Measurements from ENCODE around the gene PCDH1. TPM values are rescaled to one million over a fixed set of nuclear protein-coding genes. Genes with fewer than 3 reads are reported as not detected.

The PCDH1 gene
- total and polyA plus RNA-seq, 7 donors = 8.6 to 47.2 (median 13.2) TPM

DNA sequence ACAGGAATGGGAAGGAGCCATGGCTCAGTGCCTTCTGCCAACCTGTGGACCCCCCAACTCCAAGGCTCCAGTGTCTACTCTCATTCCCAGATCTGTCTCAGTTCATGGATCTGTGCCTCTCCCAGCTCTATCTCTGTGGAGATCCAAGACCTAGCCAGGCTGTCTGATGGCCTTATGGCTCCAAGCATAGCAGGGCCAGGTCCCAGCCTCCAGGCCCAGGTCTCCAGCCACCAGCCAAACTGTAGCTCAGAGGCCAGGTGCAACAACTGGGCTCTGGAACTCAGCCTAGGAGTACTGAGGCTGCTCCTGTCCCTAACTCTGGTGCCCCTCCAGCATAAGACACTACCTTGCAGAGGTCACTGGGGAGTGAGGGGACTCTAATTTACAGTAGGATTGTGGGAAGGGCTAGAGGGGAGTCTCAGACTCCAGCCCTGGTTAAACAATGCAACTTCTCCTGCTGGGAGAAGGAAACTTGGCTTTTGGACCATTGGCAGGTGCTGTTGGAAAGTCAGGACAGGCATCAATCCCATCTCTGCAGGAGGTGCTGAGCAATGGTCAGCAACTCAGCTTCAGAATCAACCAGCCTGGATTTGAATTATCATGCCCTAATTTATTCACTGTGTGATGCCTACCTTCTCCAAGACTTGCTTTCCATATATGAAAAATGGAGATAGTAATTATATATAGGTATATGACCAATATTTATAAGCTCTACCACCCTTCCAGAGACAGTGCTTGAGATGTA, 63.0 kb downstream of the PCDH1 start:
- peaks cover 6 to 52% (median 11%) of the 10 kb centered on the region in 3 donors for H3K27me3 ChIP-seq
- H3K27ac ChIP-seq = no peak overlapping the region
- TF ChIP-seq EP300 (IDR thresholded peaks at IDR 0.05) = no peak
- TF ChIP-seq, protein P1, sequence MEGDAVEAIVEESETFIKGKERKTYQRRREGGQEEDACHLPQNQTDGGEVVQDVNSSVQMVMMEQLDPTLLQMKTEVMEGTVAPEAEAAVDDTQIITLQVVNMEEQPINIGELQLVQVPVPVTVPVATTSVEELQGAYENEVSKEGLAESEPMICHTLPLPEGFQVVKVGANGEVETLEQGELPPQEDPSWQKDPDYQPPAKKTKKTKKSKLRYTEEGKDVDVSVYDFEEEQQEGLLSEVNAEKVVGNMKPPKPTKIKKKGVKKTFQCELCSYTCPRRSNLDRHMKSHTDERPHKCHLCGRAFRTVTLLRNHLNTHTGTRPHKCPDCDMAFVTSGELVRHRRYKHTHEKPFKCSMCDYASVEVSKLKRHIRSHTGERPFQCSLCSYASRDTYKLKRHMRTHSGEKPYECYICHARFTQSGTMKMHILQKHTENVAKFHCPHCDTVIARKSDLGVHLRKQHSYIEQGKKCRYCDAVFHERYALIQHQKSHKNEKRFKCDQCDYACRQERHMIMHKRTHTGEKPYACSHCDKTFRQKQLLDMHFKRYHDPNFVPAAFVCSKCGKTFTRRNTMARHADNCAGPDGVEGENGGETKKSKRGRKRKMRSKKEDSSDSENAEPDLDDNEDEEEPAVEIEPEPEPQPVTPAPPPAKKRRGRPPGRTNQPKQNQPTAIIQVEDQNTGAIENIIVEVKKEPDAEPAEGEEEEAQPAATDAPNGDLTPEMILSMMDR (IDR thresholded peaks at IDR 0.05) = no peak
- TF ChIP-seq POLR2AphosphoS5 (IDR thresholded peaks at IDR 0.05) = no peak
- no peak for TF ChIP-seq POLR2A (IDR thresholded peaks at IDR 0.05)
- no peak for DNase-seq
- no peaks in the 10 kb centered on the region for H3K9me3 ChIP-seq
- H3K36me3 ChIP-seq = no peaks in the 10 kb centered on the region
- intact Hi-C loops (cut with DNase I) = no loop called here
- H3K4me3 ChIP-seq = no peak overlapping the region
- H3K4me1 ChIP-seq = peaks cover 0 to 9% (median 7%) of the 10 kb centered on the region in 4 donors

DNA sequence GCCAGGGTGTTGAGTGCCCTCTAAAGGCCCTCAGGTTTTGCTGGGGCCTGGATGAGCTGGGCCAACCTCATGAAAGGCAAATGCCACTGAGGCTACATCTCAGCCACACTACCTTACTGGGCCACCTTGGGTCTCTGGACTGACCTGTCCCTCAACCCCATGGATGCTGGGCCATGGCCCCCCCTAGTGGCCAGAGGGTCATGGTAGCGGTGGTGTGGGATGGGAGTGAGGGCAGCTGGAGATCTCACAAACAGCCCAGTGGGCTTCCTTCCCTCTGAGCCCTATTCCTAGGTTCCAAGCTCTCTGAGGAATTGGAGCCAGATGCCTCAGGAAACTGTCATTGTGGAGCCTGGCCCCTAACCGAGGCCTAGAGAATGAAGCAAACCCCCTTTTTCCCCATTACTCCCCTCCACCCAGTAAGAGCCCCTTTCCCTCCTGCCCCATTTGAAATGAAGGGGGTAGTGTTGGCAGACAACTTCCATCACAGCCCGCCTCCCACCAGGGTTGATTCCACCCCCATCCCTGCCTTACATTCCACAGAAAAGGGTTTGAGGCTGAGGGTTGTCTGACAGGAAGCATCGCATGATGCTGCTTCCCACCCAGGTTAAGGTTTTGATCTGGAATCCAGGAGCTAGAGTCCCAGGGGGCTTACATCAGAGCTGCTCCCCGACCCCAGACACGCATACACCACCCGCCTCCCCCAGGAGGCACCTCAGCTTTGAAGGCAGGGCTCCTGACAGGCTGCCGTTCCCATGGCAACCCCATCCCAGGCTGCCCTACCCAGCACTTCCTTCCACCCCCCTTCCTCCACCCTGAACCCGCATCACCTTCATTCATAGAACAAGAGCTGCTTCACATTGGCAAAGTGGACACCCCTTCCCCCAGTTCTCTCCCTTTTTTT, 63.9 kb downstream of the PCDH1 start:
- no peak overlapping the region for H3K4me3 ChIP-seq
- TF ChIP-seq POLR2A (IDR thresholded peaks at IDR 0.05) (no peak), EP300 (IDR thresholded peaks at IDR 0.05) (no peak)
- TF ChIP-seq, protein P1 (IDR thresholded peaks at IDR 0.05) = peak in 1 of 4 experiments; percentile 32
- 62 to 69% methylated on average over 9 of the region's 9 CpGs for WGBS, 2 donors
- intact Hi-C loops (cut with DNase I) = no loop called here
- H3K27me3 ChIP-seq = peaks cover 6 to 57% (median 11%) of the 10 kb centered on the region in 3 donors
- H3K4me1 ChIP-seq = peaks cover 0 to 9% (median 7%) of the 10 kb centered on the region in 4 donors
- no peak overlapping the region for H3K27ac ChIP-seq
- no peaks in the 10 kb centered on the region for H3K36me3 ChIP-seq
- no peaks in the 10 kb centered on the region for H3K9me3 ChIP-seq
- DNase-seq = no peak

DNA sequence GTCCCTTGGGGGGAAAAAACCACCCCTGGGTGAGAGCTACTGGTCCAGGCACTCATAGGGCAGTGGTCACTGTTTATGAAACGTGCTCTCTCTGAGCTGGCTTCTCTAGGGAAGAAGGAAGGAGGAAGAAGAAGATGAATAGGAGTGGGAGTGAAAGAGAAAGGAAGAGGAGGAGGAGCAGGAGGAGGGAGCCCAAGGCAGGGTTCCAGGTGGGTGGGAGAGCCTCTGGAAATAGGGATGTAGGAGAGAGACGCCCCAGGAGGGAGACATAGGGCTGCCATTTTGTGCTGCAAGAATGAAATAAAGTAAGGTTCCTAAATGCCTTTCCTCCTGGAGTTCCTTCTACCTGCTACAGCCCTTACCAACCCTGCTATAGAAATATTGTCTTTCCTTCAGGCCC, 65.7 kb downstream of the PCDH1 start:
- TF ChIP-seq POLR2AphosphoS5 (IDR thresholded peaks at IDR 0.05) (no peak), EP300 (IDR thresholded peaks at IDR 0.05) (no peak), POLR2A (IDR thresholded peaks at IDR 0.05) (no peak)
- TF ChIP-seq, protein P1 (IDR thresholded peaks at IDR 0.05) = no peak
- peaks cover 6 to 70% (median 18%) of the 10 kb centered on the region in 3 donors for H3K27me3 ChIP-seq

DNA sequence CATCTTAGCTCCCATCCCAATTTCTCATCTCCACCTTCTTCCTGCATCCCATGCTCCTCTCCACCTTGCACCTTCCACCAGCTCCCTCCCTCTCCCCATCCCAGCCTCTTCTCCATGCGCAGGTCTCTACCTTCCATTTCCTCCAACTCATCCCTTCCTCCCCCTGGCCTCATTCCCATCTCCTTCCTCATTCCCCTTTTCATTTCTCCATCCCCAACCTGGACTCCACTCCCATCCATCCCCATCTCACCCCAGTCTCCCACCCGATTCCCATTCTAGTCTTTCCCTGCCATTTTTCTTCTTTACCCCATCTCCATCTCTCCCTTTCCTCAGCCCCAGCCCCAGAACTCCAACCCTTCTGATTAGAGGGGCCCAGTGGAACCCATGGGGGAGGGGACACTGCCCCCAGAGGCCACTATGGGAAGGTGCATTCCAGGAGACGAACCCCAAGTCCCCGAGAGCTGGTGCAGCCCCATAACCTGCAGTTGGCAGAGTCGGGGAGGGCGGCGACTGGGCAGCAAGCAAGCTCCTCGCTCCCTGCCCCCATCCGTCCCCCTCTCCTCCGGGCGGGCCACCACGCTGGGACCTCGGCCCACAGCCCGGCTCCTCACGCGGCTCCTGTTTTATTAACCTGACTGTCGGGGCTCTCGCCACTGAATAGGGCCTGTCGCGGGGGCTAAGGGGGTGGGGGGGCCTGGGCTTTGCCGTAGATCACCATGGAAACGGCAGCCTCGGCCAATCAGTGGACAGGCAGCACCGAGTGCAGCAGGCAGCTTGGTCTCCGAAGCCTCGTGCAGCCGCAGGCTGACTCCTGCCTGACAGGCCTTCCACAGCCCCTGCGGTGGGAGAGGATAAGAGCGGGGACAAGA, 66.7 kb downstream of the PCDH1 start:
- no peak overlapping the region for H3K4me3 ChIP-seq
- H3K36me3 ChIP-seq = no peaks in the 10 kb centered on the region
- no peak for DNase-seq
- H3K4me1 ChIP-seq = peaks cover 0 to 9% (median 7%) of the 10 kb centered on the region in 4 donors
- intact Hi-C loops (cut with DNase I) = no loop called here
- H3K9me3 ChIP-seq = no peaks in the 10 kb centered on the region
- peaks cover 6 to 75% (median 18%) of the 10 kb centered on the region in 3 donors for H3K27me3 ChIP-seq
- no peak overlapping the region for H3K27ac ChIP-seq
- 23 to 41% methylated on average over 29 of the region's 29 CpGs for WGBS, 2 donors
- TF ChIP-seq EP300 (IDR thresholded peaks at IDR 0.05) (no peak), POLR2AphosphoS5 (IDR thresholded peaks at IDR 0.05) (no peak), POLR2A (IDR thresholded peaks at IDR 0.05) (no peak)
- TF ChIP-seq, protein P1 (IDR thresholded peaks at IDR 0.05) = peak in 2 of 4 experiments; percentile 21 to 44

More for the DNA sequence above, 65.7 kb downstream of the PCDH1 start:
- Histone ChIP-seq H3K27ac (no peak overlapping the region), H3K9me3 (no peaks in the 10 kb centered on the region), H3K36me3 (no peaks in the 10 kb centered on the region), H3K4me1 (peaks cover 0 to 9% (median 7%) of the 10 kb centered on the region in 4 donors), H3K4me3 (no peak overlapping the region)
- no peak for DNase-seq
- 73 to 78% methylated on average over 2 of the region's 2 CpGs for WGBS, 2 donors
- intact Hi-C loops (cut with DNase I) = no loop called here
